PC-9 (cell line): ENCODE data around the gene CEP89. TPM values are rescaled to one million over a fixed set of nuclear protein-coding genes. Genes with fewer than 3 reads are reported as not detected.
"Not testable (repeated sequence)": the region's sequence is repeated elsewhere in the genome, so short reads cannot be mapped to it uniquely, and the experiment has no call there.

Experiments
- BruUV-seq: library from RNA; stranded (reverse); fragments of 400-500 nt; replicated peaks from 2 replicates; lab custom pipeline; 2021; lab: Mats Ljungman, UMichigan
- CTCF ChIA-PET: fragments of 300-600 bp; sonication (Branson Sonifier 250); formaldehyde crosslinking; loops from one replicate; lab custom pipeline; 2022; ENCODE audit warnings: antibody characterized with exemption; lab: Charles Lee
- POLR2A ChIA-PET: fragments of 300-600 bp; sonication (Branson Sonifier 250); formaldehyde crosslinking; loops from one replicate; lab custom pipeline; 2022; ENCODE audit warnings: antibody characterized with exemption; ENCODE audit not compliant: unreplicated experiment; lab: Charles Lee
- DNase-seq, 2 experiments: peaks; one replicate each; pipeline versions ENCODE4 v3.0.0 to v3.0.0-alpha.2; 2015 to 2022; ENCODE audit warnings: mixed read lengths in 1 of 2
- H2AFZ ChIP-seq: fragments of 200-600 bp; sonication (generic); 2 replicates; pipeline ENCODE4 v1.8.1; 2017; ENCODE audit warnings: antibody characterized with exemption
- H3F3A ChIP-seq: fragments of 200-600 bp; sonication (generic); 2 replicates; pipeline ENCODE4 v1.8.1; 2017; ENCODE audit warnings: antibody characterized with exemption, mild to moderate bottlenecking, low read depth; ENCODE audit not compliant: insufficient read depth
- H3K27ac ChIP-seq: fragments of 200-600 bp; sonication (generic); 2 replicates; pipeline ENCODE4 v1.6.1; 2016; ENCODE audit warnings: mixed run types
- H3K27me3 ChIP-seq: fragments of 200-600 bp; sonication (generic); 2 replicates; pipeline ENCODE4 v1.6.1; 2016; ENCODE audit warnings: low read depth, mixed run types; ENCODE audit not compliant: insufficient read depth
- H3K36me3 ChIP-seq: fragments of 200-600 bp; sonication (generic); 2 replicates; pipeline ENCODE4 v1.6.1; 2016; ENCODE audit warnings: low read depth, mixed run types
- H3K4me1 ChIP-seq: fragments of 200-600 bp; sonication (generic); replicated peaks from 2 replicates; pipeline ENCODE4 v1.6.1; 2016; ENCODE audit warnings: mixed run types; ENCODE audit not compliant: insufficient read depth
- H3K4me2 ChIP-seq: fragments of 200-600 bp; sonication (generic); 2 replicates; pipeline ENCODE4 v1.6.1; 2017; ENCODE audit warnings: mixed run types
- H3K4me3 ChIP-seq: fragments of 200-600 bp; sonication (generic); 2 replicates; pipeline ENCODE4 v1.6.1; 2016; ENCODE audit warnings: mixed run types
- H3K79me2 ChIP-seq: fragments of 200-600 bp; sonication (generic); 2 replicates; pipeline ENCODE4 v1.6.1; 2017; ENCODE audit warnings: low read depth, mixed run types
- H3K9me2 ChIP-seq: fragments of 200-600 bp; sonication (generic); 2 replicates; pipeline ENCODE4 v1.8.1; 2017; ENCODE audit warnings: mild to moderate bottlenecking; ENCODE audit not compliant: insufficient read depth
- H3K9me3 ChIP-seq: fragments of 200-600 bp; sonication (generic); 2 replicates; pipeline ENCODE4 v1.8.1; 2016; ENCODE audit warnings: low read depth; ENCODE audit not compliant: insufficient read depth
- H4K20me1 ChIP-seq: fragments of 200-600 bp; sonication (generic); 2 replicates; pipeline ENCODE4 v1.8.1; 2017; ENCODE audit not compliant: insufficient read depth
- CTCF ChIP-seq: fragments of 200-600 bp; sonication (generic); conservative IDR thresholded peaks from 2 replicates; pipeline ENCODE4 v1.6.1; 2017; ENCODE audit warnings: mixed run types, antibody characterized with exemption, mild to moderate bottlenecking, moderate library complexity
- EZH2 ChIP-seq: fragments of 200-600 bp; sonication (generic); IDR thresholded peaks from 2 replicates; pipeline ENCODE4 v1.8.0; 2017; ENCODE audit warnings: antibody characterized with exemption, low read depth
- intact Hi-C: fragments of 100-400 bp; cut with micrococcal nuclease; formaldehyde crosslinking; loops from one replicate; pipeline ENCODE4 v1.10.0; 2022; ENCODE audit not compliant: unreplicated experiment
- total RNA-seq: library from RNA; stranded (reverse); gene quantifications from 2 replicates; pipeline ENCODE4 v1.2.3, GENCODE V29; 2021

CEP89 gene
- total RNA-seq, 1 experiment from 2014 or later = 33.6 TPM

GRCh38 chr19:33000510-33000909, 28.8 kb upstream of the CEP89 start:
- DNase-seq = no peak
- BruUV-seq = no TSS peak
- no peak for TF ChIP-seq CTCF
- no peak for TF ChIP-seq EZH2
- H3K36me3 ChIP-seq = peaks cover 16% of the 10 kb centered on the region; the same call in 1 of the 2 replicates
- H2AFZ ChIP-seq = no peak overlapping the region
- no peak overlapping the region for H3K4me3 ChIP-seq
- no peak overlapping the region for H3K4me2 ChIP-seq
- no peak overlapping the region for H3K27ac ChIP-seq
- no peaks in the 10 kb centered on the region for H3K27me3 ChIP-seq
- peaks cover 10% of the 10 kb centered on the region for H3K4me1 ChIP-seq
- peaks cover 8% of the 10 kb centered on the region; the same call in 1 of the 2 replicates for H3F3A ChIP-seq
- ChIA-PET POLR2A (no interaction called here), CTCF (no interaction called here)
- H3K9me3 ChIP-seq = no peaks in the 10 kb centered on the region
- no peaks in the 10 kb centered on the region for H3K79me2 ChIP-seq
- H3K9me2 ChIP-seq = no peaks in the 10 kb centered on the region
- intact Hi-C loops = no loop called here
- no peaks in the 10 kb centered on the region for H4K20me1 ChIP-seq

- Histone ChIP-seq H3F3A (no peaks in the 10 kb centered on the region), H3K4me1 (no peaks in the 10 kb centered on the region), H3K79me2 (no peaks in the 10 kb centered on the region), H4K20me1 (no peaks in the 10 kb centered on the region), H3K27me3 (no peaks in the 10 kb centered on the region), H2AFZ (no peak overlapping the region), H3K9me3 (no peaks in the 10 kb centered on the region), H3K9me2 (no peaks in the 10 kb centered on the region), H3K4me3 (no peak overlapping the region), H3K4me2 (no peak overlapping the region), H3K36me3 (peaks cover 27% of the 10 kb centered on the region), H3K27ac (no peak overlapping the region)
- ChIA-PET POLR2A (no interaction called here), CTCF (no interaction called here)
- intact Hi-C loops = no loop called here
- TF ChIP-seq CTCF = no peak
- no peak for TF ChIP-seq EZH2
- DNase-seq = no peak
- BruUV-seq = no TSS peak
Observed at GRCh38 chr19:32998722-32999121, 27.0 kb upstream of the CEP89 start.

- ChIA-PET POLR2A (no interaction called here), CTCF (no interaction called here)
- intact Hi-C loops = no loop called here
- Histone ChIP-seq H3K9me2 (no peaks in the 10 kb centered on the region), H3K79me2 (no peaks in the 10 kb centered on the region), H3K27ac (no peak overlapping the region), H3K4me2 (no peak overlapping the region), H3K27me3 (no peaks in the 10 kb centered on the region), H4K20me1 (no peaks in the 10 kb centered on the region), H3K4me1 (no peaks in the 10 kb centered on the region), H3K9me3 (no peaks in the 10 kb centered on the region), H3K36me3 (peaks cover 27% of the 10 kb centered on the region), H3K4me3 (no peak overlapping the region), H2AFZ (no peak overlapping the region), H3F3A (no peaks in the 10 kb centered on the region)
- TF ChIP-seq EZH2 (no peak), CTCF (no peak)
- no peak for DNase-seq
- BruUV-seq = no TSS peak
Observed at GRCh38 chr19:32997716-32998355, 26.1 kb upstream of the CEP89 start.

- H3K9me2 ChIP-seq, DNase-seq, H3K27me3 ChIP-seq, H3K4me1 ChIP-seq, intact Hi-C loops, H3K9me3 ChIP-seq, H3K4me2 ChIP-seq, H4K20me1 ChIP-seq, H3K4me3 ChIP-seq, H3K27ac ChIP-seq, H2AFZ ChIP-seq, CTCF ChIA-PET, BruUV-seq, H3K79me2 ChIP-seq, H3F3A ChIP-seq, POLR2A ChIA-PET: not testable (repeated sequence)
- H3K36me3 ChIP-seq = peaks cover 24% of the 10 kb centered on the region
Observed at GRCh38 chr19:32997061-32997464, 25.3 kb upstream of the CEP89 start.

- H2AFZ ChIP-seq, H4K20me1 ChIP-seq, H3K79me2 ChIP-seq, H3K27me3 ChIP-seq, H3K27ac ChIP-seq, intact Hi-C loops, POLR2A ChIA-PET, H3F3A ChIP-seq, H3K4me1 ChIP-seq, H3K4me3 ChIP-seq, BruUV-seq, H3K4me2 ChIP-seq, H3K9me3 ChIP-seq, CTCF ChIA-PET, H3K9me2 ChIP-seq, DNase-seq: not testable (repeated sequence)
- H3K36me3 ChIP-seq = peaks cover 22% of the 10 kb centered on the region
Observed at GRCh38 chr19:32995966-32996365, 24.2 kb upstream of the CEP89 start.
